Adrenal gland (tissue), 5 donors: ENCODE data around the gene LRRC14B.

ENCODE experiments used
- POLR2A ChIP-seq, 2 donors: fragments of 450-650 bp; IDR thresholded peaks; one replicate each; pipeline ENCODE4 v1.6.1; 2017; ENCODE audit warnings: antibody characterized with exemption in 2 of 2, mild to moderate bottlenecking in 2 of 2, moderate library complexity in 1 of 2
- TF ChIP-seq, protein P1 (sequence below), 6 experiments: fragments of 450-650 bp in 4 of 6; fragments of 200-600 bp in 2 of 6; sonication (generic) in 1 of 6; IDR thresholded peaks; 1 replicate in 5 of 6; 2 replicates in 1 of 6; pipeline versions ENCODE4 v1.5.1 to v1.8.0; 2016 to 2021; ENCODE audit warnings: antibody characterized with exemption in 6 of 6, mild to moderate bottlenecking in 2 of 6, moderate library complexity in 1 of 6
- donor health status: DM: no; HTN: no; CAD: no.

GRCh38 chr5:145585-146323, 45.5 kb upstream of the LRRC14B start:
- TF ChIP-seq, protein P1, sequence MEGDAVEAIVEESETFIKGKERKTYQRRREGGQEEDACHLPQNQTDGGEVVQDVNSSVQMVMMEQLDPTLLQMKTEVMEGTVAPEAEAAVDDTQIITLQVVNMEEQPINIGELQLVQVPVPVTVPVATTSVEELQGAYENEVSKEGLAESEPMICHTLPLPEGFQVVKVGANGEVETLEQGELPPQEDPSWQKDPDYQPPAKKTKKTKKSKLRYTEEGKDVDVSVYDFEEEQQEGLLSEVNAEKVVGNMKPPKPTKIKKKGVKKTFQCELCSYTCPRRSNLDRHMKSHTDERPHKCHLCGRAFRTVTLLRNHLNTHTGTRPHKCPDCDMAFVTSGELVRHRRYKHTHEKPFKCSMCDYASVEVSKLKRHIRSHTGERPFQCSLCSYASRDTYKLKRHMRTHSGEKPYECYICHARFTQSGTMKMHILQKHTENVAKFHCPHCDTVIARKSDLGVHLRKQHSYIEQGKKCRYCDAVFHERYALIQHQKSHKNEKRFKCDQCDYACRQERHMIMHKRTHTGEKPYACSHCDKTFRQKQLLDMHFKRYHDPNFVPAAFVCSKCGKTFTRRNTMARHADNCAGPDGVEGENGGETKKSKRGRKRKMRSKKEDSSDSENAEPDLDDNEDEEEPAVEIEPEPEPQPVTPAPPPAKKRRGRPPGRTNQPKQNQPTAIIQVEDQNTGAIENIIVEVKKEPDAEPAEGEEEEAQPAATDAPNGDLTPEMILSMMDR (IDR thresholded peaks at IDR 0.05), result no peak
- no peak for TF ChIP-seq POLR2A (IDR thresholded peaks at IDR 0.05)
